SH-SY5Y (cell line): ENCODE results near the gene CMTR2.

Experiments used
- GATA2 ChIP-seq: IDR thresholded peaks from 2 replicates; pipeline ENCODE4 v1.6.1; 2011; ENCODE audit warnings: mild to moderate bottlenecking, low read depth, low read length
- GATA3 ChIP-seq: IDR thresholded peaks from 2 replicates; pipeline ENCODE4 v1.6.1; 2011; ENCODE audit warnings: low read depth, mild to moderate bottlenecking, low read length, moderate library complexity

GRCh38 chr16:71247478-71247877 is 41.7 kb downstream of the CMTR2 start:
- no peak for TF ChIP-seq GATA2
- TF ChIP-seq GATA3: no peak
